NCI-H748 (cell line): ENCODE measurements around the gene ATF1.
"Not testable (repeated sequence)": the region's sequence is repeated elsewhere in the genome, so short reads cannot be mapped to it uniquely, and the experiment has no call there.

Experiments
- DNase-seq: peaks from one replicate; lab custom pipeline; 2025; ENCODE audit not compliant: unreplicated experiment; lab: John Stamatoyannopoulos, UW

The ATF1 gene

DNA sequence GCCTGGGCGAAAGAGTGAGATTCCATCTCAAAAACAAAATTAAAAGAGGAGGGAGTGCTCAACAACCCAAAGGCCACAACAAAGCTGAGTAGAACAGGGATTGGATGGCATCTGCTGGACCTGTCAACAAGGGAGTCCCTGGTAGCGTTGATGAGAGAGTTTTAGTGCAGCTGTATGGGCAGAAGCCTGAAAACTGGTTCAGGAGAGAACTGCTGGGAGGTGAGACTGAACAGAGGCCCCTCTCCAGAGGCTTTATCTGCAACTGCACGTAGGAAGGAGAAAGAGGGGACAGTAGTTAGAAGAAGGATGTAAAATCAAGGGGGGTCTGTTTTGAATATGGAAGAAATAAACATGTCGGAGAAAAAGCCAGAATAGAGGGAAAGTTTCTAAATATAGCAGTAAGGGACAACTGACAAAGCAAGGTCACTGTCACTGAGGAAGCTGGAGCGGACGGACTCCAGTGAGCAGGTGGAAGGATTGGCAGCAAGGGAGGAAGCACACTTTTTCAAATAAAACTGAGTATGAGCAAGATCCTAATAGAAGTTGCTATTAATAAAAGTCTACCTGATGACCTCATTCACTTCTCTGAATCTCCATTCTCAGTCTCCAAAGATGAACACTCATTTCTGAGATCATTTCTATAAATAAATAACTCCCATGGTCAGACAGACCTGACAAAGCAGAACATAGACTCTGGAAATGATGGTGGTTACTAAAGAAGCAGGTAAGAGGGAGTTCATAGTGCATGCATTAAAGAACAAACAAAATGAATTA is 11.8 kb upstream of the ATF1 start:
- DNase-seq, result no peak

DNA sequence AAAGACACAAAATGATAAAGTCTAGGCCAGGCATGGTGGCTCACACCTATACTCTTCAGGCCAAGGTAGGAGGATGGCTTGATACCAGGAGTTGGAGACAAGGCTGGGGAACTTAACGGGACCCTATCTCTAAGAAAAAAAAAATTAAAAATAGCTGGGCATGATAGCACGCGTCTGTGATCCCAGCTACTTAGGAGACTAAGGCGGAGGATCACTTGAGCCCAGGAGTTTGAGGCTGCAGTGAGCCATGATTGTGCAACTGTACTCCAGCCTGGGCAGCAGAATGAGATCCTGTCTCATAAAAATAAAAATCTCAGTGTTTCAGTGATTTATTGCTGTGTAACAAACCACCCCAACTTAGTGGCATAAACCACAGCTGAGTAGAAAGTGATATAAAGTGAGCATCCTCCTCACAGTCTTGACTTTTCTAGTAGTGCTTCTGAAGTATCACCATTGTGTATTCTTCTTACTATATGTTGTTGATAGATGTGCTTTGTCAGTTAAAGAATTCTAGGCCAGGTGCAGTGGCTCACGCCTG is 10.6 kb upstream of the ATF1 start:
- DNase-seq, result no peak

DNA sequence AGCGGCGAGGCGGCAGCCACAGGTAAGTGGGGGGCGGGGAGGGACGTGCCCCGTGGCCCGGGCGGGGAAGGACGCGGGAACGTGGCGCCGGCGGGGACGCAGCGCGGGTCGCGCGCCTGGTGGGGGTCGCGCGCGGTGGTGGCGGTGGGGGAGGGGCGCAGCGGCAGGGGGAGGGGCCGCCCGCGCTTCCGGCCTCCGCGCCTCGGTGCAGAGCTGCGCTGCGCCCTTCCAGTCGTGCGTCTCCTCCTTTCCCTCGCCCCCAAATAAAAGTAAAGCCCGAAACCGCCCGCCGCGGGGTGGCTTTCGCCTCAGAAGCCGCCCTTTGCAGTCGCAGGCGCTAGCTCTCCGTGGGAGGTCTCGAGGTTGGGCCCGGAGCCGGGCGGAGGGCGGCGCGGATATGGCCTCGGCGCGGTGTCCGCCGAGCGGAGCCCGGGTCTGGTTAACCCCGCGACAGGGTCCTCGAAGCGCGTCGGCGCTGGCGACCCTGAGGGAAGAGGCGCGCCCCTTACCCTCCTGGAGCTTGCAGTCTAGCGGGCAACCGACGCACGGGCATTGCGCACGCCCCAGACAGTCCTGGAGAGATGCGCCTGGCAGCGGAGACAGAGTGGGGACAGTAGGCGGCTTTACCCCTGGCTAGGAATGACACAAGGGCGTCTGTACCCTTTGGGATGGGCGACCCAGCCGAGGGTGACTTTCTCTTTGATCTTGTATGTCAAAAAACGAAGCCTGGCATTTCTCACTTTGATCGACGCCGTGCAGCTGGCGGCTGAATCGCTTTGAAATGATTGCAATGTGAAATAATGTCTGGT is 589 bp downstream of the ATF1 start:
- peak; percentile 78 for DNase-seq

DNA sequence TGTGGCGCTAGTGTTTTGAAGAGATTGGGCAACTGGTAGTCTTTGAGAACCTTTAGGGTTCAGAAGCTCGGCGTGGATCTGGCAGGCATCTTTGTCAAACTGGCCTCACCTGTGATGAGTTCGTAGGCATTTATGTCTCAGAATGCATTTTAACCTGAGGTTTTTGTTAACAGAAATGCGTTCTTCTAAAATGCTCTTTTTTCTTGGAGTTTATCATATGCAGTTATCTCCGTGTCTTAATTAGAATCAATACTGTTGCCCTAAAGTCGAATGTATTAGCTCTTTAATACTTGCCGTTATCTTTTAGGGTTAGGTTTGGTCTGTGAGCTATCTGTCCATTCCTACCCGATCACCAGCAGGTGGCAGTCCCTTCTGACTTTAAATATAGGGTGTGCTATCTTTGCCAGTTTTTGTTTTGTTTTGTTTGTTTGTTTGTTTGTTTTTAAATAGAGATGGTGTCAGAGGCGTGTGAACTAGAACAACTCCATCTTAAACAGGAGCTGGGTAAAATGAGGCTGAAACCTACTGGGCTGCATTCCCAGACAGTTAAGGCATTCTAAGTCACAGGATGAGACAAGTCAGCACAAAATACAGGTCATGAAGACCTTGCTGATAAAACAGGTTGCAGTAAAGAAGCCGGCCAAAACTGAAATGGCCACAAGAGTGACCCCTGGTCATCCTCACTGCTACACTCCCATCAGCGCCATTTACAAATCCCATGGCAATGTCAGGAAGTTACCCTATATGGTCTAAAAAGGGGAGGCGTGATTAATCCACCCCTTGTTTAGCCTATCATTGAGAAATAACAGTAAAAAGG is 1.4 kb downstream of the ATF1 start:
- peak; percentile 63 for DNase-seq

DNA sequence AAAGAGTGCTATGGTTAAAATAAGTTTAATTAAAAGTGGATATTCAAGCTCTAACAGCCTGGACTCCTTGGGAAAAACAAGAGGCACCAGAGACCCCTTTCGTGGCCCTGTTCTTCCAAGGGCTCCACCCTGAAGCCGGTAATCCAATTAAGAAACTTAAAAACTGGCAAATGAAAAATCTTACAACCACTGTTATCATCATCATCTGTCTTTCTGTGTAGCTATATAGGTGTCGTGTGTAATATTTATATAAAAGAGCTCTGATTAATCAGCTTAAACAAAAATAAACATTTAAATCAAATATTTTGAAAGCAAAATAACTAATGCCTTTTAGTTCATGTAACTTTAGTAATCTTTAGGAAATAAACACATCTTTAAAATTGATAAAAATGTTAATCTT is 4.5 kb downstream of the ATF1 start:
- no peak for DNase-seq

DNA sequence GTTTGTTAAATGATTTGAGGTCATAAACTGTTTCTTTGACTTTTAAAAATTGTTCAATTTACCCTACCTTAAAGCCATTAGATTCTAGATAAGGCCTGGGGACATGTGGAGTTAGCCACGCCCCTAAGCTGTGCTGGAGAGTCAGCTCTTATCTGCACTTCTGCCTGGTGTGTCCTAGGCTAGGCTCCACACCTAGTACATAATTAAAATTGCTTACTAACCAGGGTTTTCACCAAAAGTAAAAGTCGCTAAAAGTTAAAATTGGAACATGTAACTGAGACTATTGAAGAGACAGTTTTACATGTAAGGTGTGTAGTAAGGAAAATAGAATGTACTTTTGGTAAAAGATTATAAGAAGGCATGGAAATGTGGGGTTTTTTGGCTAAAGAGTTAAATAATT is 4.9 kb downstream of the ATF1 start:
- DNase-seq, result not testable (repeated sequence)

DNA sequence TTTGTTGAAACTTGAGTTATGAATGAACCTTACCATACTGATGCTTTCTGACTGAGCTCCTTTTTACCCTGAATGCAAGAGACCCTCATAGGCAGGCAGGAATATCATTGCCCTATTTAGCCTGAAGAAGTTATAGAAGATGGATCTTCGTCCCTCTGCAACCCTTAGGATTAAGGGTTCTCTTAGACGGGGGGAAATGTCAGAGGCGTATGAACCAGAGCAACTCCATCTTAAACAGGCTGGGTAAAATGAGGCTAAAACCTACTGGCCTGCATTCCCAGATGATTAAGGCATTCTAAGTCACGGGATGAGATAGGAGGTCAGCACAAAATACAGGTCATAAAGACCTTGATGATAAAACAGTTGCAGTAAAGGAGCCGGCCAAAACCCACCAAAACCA is 7.5 kb downstream of the ATF1 start:
- DNase-seq, result no peak

DNA sequence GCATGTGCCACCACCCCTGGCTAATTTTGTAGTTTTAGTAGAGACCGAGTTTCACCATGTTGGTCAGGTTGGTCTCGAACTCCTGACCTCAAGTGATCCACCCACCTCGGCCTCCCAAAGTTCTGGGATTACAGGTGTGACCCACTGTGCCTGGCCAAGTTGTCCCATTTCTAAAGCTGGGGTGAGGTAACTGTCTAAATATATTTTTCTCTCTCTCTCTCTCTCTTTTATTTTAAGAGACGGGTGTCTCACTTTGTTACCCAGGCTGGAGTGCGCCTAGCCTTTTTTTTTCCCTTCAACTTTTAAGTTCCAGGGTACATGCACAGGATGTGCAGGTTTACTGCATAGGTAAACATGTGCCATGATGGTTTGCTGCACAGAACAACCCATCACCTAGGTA is 8.6 kb downstream of the ATF1 start:
- no peak for DNase-seq

DNA sequence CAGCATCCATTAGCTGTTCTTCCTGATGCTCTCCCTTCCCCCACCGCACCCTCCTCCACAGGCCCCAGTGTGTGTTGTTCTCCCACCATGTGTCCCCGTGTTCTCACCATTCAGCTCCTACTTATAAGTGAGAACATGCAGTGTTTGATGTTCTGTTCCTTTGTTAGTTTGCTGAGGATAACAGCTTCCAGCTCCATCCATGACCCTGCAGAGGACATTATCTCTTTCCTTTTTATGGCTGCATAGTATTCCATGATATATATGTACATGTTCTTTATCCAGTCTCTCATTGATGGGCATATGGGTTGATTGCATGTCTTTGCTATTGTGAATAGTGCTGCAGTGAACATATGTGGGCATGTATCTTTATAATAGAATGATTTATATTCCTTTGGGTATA is 9.0 kb downstream of the ATF1 start:
- DNase-seq, result no peak

DNA sequence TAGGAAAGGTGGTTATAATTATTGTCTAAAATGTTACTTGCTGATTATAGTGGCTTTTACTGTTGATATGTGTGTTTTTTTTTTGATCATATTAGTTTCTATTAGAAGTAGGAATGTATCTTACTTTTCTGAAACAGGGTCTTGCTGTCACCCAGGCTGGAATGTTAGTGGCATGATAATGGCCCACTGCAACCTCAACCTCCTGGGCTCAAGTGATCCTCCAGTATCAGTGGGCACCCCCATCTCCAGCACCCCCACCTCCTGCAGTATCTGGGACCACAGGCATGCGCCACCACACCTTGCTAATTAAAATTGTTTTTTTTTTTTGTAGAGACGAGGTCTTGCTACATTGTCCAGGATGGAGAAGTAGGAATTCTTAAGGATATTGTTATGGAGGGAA is 11.3 kb downstream of the ATF1 start:
- no peak for DNase-seq

DNA sequence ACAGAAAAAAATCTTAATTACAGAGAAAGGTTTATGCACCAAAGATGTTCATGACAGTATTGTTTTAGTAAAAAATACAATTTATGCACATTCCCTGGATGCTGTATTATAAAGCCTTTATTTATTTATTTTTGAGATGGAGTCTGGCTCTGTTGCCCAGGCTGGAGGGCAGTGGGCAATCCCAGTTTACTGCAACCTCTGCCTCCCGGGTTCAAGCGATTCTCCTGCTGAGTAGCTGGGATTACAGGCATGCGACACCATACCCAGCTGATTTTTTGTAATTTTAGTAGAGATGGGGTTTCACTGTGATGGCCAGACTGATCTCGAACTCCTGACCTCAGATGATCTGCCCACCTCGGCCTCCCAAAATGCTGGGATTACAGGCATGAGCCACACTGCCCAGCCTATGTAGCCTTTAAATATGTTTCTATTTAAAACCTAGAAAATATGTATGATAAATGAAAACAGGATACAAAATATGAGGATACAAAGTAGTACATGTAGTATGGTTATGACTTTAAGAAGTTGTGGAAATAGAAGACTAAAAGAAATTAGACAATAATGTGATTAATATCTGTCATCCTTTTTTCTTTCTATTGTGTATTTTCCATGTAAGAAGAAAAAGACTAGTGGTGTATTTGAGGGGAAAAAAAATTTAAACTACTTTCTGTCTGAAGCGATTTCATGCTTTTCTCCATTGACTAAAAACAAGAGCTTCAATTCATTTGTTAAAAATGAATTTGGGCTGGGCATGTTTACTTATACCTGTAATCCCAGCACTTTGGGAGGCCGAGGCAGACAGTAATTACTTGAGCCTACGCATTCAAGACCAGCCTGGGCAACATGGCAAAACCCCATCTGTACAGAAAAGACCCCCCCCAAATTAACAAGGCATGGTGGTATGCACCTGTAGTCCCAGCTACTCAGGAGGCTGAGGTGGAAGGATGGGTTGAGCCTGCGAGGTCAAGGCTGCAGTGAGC is 13.1 kb downstream of the ATF1 start:
- DNase-seq, result no peak

DNA sequence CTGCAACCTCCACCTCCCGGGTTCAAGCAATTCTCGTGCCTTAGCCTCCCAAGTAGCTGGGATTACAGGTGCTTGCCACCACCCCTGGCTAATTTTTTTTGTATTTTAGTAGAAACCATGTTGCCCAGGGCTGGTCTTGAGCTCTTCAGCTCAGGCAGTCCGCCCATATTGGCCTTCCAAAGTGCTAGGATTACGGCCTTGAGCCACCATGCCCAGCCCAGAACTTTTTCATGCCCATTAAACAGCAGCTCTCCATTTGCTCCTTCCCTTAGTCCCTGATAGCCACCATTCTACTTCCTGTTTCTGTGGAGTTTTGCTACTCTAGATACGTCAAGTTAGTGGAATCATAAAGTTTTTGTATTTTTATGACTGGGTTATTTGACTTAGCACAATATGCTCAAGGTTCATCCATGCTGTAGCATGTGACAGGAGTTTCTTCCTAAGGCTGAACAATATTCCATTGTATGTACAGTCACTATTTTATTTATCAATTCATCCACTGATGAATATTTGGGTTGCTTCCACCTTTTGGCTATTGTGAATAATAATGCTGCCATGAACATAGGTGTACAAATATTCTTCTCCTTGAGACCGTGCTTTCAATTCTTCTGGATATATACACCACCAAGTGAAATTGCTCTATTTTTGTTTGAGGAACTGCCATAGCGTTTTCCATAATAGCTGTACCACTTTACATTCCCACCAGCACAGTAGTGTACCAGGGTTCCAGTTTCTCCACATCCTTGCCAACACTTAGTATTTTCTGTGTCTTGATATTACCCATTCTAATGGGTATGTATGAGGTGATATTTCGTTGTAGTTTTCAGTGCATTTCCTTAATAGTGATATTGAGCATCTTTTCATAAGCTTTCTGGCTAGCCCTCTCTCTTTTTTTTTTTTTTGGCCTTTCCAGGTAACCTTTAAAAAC is 15.0 kb downstream of the ATF1 start:
- DNase-seq, result no peak

DNA sequence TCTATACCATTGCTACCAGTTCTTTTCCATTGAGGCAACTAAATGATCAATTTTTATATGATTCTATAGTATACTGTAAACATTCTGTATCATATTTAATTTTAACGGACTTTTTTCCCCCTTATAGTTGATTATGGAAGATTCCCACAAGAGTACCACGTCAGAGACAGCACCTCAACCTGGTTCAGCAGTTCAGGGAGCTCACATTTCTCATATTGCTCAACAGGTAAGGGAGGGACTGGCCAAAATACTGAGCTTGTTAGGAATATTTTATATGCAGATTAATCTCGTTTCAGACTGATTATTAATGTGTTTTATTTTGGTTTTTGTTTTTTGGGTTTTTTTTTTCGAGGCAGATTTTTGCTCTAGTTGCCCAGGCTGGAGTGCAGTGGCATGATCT is 16.1 kb downstream of the ATF1 start:
- no peak for DNase-seq

DNA sequence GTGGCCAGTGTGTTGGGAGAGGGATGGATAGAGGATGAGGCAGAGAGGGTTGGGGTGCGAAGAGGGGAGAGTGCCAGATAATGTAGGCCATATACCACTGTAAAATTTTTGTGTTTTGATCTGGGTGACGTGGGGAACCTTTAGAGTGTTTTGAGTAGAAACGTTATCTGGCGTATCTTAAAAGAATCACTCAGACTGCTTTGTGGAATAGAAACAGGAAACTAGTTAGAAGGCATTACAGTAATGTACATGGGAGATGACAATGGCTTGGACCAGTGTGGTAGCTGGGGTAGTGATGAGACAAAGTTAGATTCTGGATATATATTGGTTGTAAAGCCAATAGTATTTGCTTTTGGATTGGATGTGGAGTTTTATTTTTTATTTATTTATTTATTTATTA is 20.6 kb downstream of the ATF1 start:
- no peak for DNase-seq

DNA sequence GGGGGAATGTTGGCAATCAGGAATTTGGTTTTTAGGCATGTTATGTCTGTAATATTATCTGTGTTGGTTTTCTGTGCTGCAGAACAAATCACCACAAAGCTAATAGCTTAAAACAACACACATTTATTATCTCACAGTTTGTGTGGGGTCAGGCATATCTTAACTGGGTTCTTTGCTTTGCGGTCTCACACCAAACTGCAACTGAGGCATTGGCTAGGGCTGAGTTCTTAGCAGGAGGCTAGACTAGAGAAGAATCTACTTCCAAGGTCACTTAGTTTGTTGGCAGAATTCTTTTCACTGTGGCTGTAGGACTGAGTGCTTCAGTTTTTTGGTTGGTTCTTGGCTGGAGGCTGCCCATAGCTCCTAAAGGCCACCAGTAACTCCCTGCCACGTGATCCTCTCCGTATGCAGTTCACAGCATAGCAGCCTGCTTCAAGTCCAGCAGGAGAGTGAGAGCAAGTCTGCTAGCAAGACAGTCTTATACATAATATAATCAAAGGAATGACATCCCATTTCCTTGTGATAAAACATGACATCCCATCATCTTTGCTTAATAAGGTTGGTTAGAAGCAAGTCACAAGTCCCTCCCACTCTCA is 21.6 kb downstream of the ATF1 start:
- no peak for DNase-seq

DNA sequence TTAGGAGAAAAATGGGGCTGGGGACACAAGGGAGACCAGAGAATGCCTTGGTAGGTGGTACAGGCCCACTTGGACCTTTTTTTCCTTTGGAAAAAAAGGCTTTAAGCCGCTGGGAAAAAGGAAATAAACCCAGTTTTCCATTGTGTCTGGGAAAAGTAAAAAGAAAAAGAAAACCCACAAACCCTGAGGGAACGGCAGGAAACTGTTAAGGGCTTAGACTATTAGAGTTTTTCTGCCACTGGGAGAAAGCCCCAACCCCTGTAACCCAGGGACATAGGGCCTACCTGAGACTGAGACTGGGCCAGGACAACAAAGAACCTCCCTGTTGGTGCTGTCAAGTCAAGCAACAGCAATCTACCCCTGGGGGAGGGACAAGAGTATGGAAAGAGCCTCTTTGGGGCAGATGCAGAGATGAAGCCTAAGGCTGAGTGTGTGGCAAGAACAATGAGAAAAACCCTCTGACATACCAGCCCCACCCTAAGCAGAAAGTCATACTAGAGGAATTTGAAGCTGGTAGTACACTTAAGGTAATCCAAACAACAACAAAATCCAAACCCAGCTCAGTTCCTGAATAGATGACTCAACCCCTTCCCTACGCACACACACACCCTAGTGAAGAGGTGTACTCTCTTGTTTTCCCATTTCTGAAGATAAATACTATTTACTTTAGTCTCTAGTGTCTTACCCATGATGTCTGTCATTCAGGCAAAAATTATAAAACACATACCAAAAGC is 22.8 kb downstream of the ATF1 start:
- no peak for DNase-seq

DNA sequence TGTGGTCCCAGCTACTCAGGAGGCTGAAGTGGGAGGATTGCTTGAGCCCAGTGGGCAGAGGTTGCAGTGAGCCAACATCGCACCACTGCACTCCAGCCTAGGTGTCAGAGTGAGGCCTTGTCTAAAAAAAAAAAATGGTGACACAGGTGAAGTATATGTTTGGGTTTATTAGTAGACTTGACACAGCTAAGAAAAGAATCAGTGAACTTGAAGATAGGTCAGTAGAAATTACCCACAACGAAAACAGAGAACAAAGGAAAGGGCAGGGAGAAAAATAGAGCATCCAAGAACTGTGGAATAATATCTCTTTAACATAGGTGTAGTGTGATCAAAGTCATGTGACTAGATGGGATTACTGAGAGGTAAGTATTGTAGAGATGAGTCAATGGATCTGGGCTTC is 23.7 kb downstream of the ATF1 start:
- no peak for DNase-seq

DNA sequence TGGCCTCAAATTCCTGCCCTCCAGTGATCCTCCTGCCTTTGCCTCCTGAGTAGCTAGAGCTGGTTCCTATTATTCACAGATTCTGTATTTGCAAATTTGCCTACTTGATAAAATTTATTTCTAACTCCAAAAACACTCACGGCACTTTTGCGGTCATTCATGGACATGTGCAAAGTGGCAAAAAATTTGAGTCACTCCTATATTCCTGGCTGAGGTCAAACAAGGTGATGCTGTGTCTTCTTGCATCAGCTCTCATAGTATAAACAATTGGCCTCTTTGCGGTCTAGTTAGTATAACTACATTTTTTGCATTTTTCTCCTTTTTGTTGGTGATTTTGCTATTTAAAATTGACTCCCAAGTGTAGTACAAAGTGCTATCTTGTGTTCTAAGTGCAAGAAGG is 24.7 kb downstream of the ATF1 start:
- DNase-seq, result no peak
